ENCODE data around the gene RASL11A.

The RASL11A gene

GRCh38 chr13:27252467-27252866 lies 18.2 kb upstream of the RASL11A start (continued):
- TF ChIP-seq CREB5 (CRISPR knock-in tag; IDR thresholded peaks at IDR 0.05; ENCODE audit: low read depth): no peak
- no peak for TF ChIP-seq ZC3H10 (CRISPR knock-in tag; IDR thresholded peaks at IDR 0.05)
- TF ChIP-seq RARB (CRISPR knock-in tag; IDR thresholded peaks at IDR 0.05): no peak

GRCh38 chr13:27257233-27257568 lies 13.4 kb upstream of the RASL11A start:
- TF ChIP-seq ZNF8 (CRISPR knock-in tag; IDR thresholded peaks at IDR 0.05) (no peak), ZNF565 (CRISPR knock-in tag; conservative IDR thresholded peaks at IDR 0.05; ENCODE audit: low read depth) (no peak), CSRNP3 (CRISPR knock-in tag; IDR thresholded peaks at IDR 0.05) (no peak), ISL1 (CRISPR knock-in tag; IDR thresholded peaks at IDR 0.05) (no peak), CSDC2 (CRISPR knock-in tag; IDR thresholded peaks at IDR 0.05) (no peak), POU6F1 (CRISPR knock-in tag; IDR thresholded peaks at IDR 0.05; ENCODE audit: borderline replicate concordance, low read depth) (no peak), OSR1 (CRISPR knock-in tag; IDR thresholded peaks at IDR 0.05) (no peak), CREB5 (CRISPR knock-in tag; IDR thresholded peaks at IDR 0.05; ENCODE audit: low read depth) (no peak), ZFP30 (CRISPR knock-in tag; IDR thresholded peaks at IDR 0.05) (no peak), ZFP3 (CRISPR knock-in tag; IDR thresholded peaks at IDR 0.05) (no peak)
- no peak for ATAC-seq

GRCh38 chr13:27257648-27258253 lies 12.9 kb upstream of the RASL11A start:
- TF ChIP-seq TOX (CRISPR knock-in tag; IDR thresholded peaks at IDR 0.05; ENCODE audit: borderline replicate concordance) (no peak; the same call in 1 of the 2 replicates), CREB5 (CRISPR knock-in tag; IDR thresholded peaks at IDR 0.05; ENCODE audit: low read depth) (peak; percentile 15; the same call in 1 of the 2 replicates), OSR1 (CRISPR knock-in tag; IDR thresholded peaks at IDR 0.05) (no peak)
- no peak for ATAC-seq

GRCh38 chr13:27258637-27259386 lies 11.8 kb upstream of the RASL11A start:
- TF ChIP-seq ZNF70 (CRISPR knock-in tag; IDR thresholded peaks at IDR 0.05) (no peak), OSR1 (CRISPR knock-in tag; IDR thresholded peaks at IDR 0.05) (no peak), TOX (CRISPR knock-in tag; IDR thresholded peaks at IDR 0.05; ENCODE audit: borderline replicate concordance) (no peak), CREB5 (CRISPR knock-in tag; IDR thresholded peaks at IDR 0.05; ENCODE audit: low read depth) (no peak), ZC3H10 (CRISPR knock-in tag; IDR thresholded peaks at IDR 0.05) (no peak), TCF4 (CRISPR knock-in tag; IDR thresholded peaks at IDR 0.05; ENCODE audit: borderline replicate concordance) (no peak), ZNF565 (CRISPR knock-in tag; conservative IDR thresholded peaks at IDR 0.05; ENCODE audit: low read depth) (no peak), RARB (CRISPR knock-in tag; IDR thresholded peaks at IDR 0.05) (no peak), ZFP30 (CRISPR knock-in tag; IDR thresholded peaks at IDR 0.05) (no peak), ESRRG (CRISPR knock-in tag; IDR thresholded peaks at IDR 0.05) (no peak)
- ATAC-seq: no peak

All from SK-N-SH treated with all-trans-retinoic acid at 6 μM for 48 hours (cell line).